Skin of body (tissue), 2 donors: Measurements from ENCODE around the gene RAB24. TPM values are rescaled to one million over a fixed set of nuclear protein-coding genes. Genes with fewer than 3 reads are reported as not detected.
"Not testable (repeated sequence)": the region's sequence is repeated elsewhere in the genome, so short reads cannot be mapped to it uniquely, and the experiment has no call there.

Source experiments
- DNase-seq: peaks from one replicate; lab custom pipeline; 2025; lab: John Stamatoyannopoulos, UW
- total RNA-seq: library from RNA; depleted of rRNA; stranded (reverse); fragments of >200 nt; gene quantifications from one replicate; pipeline ENCODE4 v1.2.3, GENCODE V29; 2014

RAB24 gene
- 19.6 TPM for total RNA-seq

GRCh38 chr5:177303121-177303924 lies at the start of gene RAB24, which contains the start of gene PRELID1:
RAB24 (minus strand) TSS chr5:177303719; CDS start chr5:177303288, 431 bp downstream.
PRELID1 (plus strand) TSS chr5:177303799; CDS start chr5:177303986, 187 bp downstream.
- DNase-seq: peak; percentile 73

GRCh38 chr5:177353093-177353492 lies 49.6 kb upstream of the RAB24 start:
- no peak for DNase-seq

- DNase-seq: peak; percentile 98
Observed at GRCh38 chr5:177351392-177352329, 48.1 kb upstream of the RAB24 start, which contains the start of gene LMAN2. LMAN2 (minus strand) TSS chr5:177351668; CDS start chr5:177351647, 21 bp downstream.

- DNase-seq: no peak
Observed at GRCh38 chr5:177350776-177351391, 47.4 kb upstream of the RAB24 start.

- no peak for DNase-seq
Observed at GRCh38 chr5:177349762-177350161, 46.2 kb upstream of the RAB24 start.

GRCh38 chr5:177349362-177349647 lies 45.8 kb upstream of the RAB24 start:
- DNase-seq: no peak

- no peak for DNase-seq
Observed at GRCh38 chr5:177347699-177348098, 44.2 kb upstream of the RAB24 start.

- DNase-seq: no peak
Observed at GRCh38 chr5:177346820-177347219, 43.3 kb upstream of the RAB24 start.

- no peak for DNase-seq
Observed at GRCh38 chr5:177344891-177345290, 41.4 kb upstream of the RAB24 start.

- DNase-seq: no peak
Observed at GRCh38 chr5:177343777-177344176, 40.3 kb upstream of the RAB24 start.

- DNase-seq: not testable (repeated sequence)
Observed at GRCh38 chr5:177343000-177343399, 39.5 kb upstream of the RAB24 start.

- DNase-seq: no peak
Observed at GRCh38 chr5:177339107-177339638, 35.7 kb upstream of the RAB24 start.

- no peak for DNase-seq
Observed at GRCh38 chr5:177338251-177339106, 35.0 kb upstream of the RAB24 start.

- no peak for DNase-seq
Observed at GRCh38 chr5:177336603-177337494, 33.3 kb upstream of the RAB24 start.

- DNase-seq: no peak
Observed at GRCh38 chr5:177336112-177336511, 32.6 kb upstream of the RAB24 start.

- no peak for DNase-seq
Observed at GRCh38 chr5:177335701-177336065, 32.2 kb upstream of the RAB24 start.

GRCh38 chr5:177334781-177335700 lies 31.5 kb upstream of the RAB24 start:
- DNase-seq: no peak

GRCh38 chr5:177334155-177334551 lies 30.6 kb upstream of the RAB24 start:
- DNase-seq: no peak
